Type B pancreatic cell (in vitro differentiated cells): ENCODE results near the gene SIPA1L3. TPM values are rescaled to one million over a fixed set of nuclear protein-coding genes. Genes with fewer than 3 reads are reported as not detected.

Experiments used
- DNase-seq: peaks from one replicate; pipeline ENCODE4 v3.0.0; 2021; ENCODE audit warnings: mixed read lengths; ENCODE audit not compliant: unreplicated experiment; ENCODE audit errors: extremely low spot score
- H3K27ac Mint-ChIP-seq: 2 replicates; pipeline ENCODE4 v1.8.0; 2021; ENCODE audit warnings: mild to moderate bottlenecking, mixed read lengths
- H3K27me3 Mint-ChIP-seq: 2 replicates; pipeline ENCODE4 v1.8.0; 2021; ENCODE audit warnings: mixed read lengths
- H3K36me3 Mint-ChIP-seq: 2 replicates; pipeline ENCODE4 v1.8.0; 2021; ENCODE audit warnings: mixed read lengths
- H3K4me1 Mint-ChIP-seq: one replicate; pipeline ENCODE4 v1.8.0; 2021; ENCODE audit warnings: mixed read lengths; ENCODE audit not compliant: unreplicated experiment
- H3K4me3 Mint-ChIP-seq: 2 replicates; pipeline ENCODE4 v1.8.0; 2021; ENCODE audit warnings: mild to moderate bottlenecking, mixed read lengths
- H3K9me3 Mint-ChIP-seq: 2 replicates; pipeline ENCODE4 v1.8.0; 2021; ENCODE audit warnings: mixed read lengths
- CTCF ChIP-seq: fragments of 200-600 bp; sonication (generic); conservative IDR thresholded peaks from 2 replicates; pipeline ENCODE4 v1.5.0; 2021; ENCODE audit warnings: antibody characterized with exemption, mild to moderate bottlenecking
- total RNA-seq: library from RNA; stranded (reverse); gene quantifications from 2 replicates; pipeline ENCODE4 v1.2.1, GENCODE V29; 2021; ENCODE audit warnings: low replicate concordance

Gene SIPA1L3
- total RNA-seq, 1 donor from 2014 or later, result 53.7 TPM

GRCh38 chr19:38046254-38047048 is 139.4 kb downstream of the SIPA1L3 start:
- no peaks in the 10 kb centered on the region for H3K9me3 Mint-ChIP-seq
- DNase-seq, result no peak
- no peak overlapping the region for H3K4me3 Mint-ChIP-seq
- H3K27me3 Mint-ChIP-seq, result no peaks in the 10 kb centered on the region
- H3K36me3 Mint-ChIP-seq, result peaks cover 21% of the 10 kb centered on the region
- H3K27ac Mint-ChIP-seq, result no peak overlapping the region
- no peak for TF ChIP-seq CTCF
- H3K4me1 Mint-ChIP-seq, result peaks cover 21% of the 10 kb centered on the region

GRCh38 chr19:38047049-38047438 is 140.0 kb downstream of the SIPA1L3 start:
- no peak overlapping the region for H3K4me3 Mint-ChIP-seq
- H3K9me3 Mint-ChIP-seq, result no peaks in the 10 kb centered on the region
- H3K4me1 Mint-ChIP-seq, result peaks cover 21% of the 10 kb centered on the region
- H3K27ac Mint-ChIP-seq, result no peak overlapping the region
- H3K27me3 Mint-ChIP-seq, result no peaks in the 10 kb centered on the region
- no peak for TF ChIP-seq CTCF
- H3K36me3 Mint-ChIP-seq, result peaks cover 18% of the 10 kb centered on the region
- DNase-seq, result no peak

- H3K9me3 Mint-ChIP-seq, result no peaks in the 10 kb centered on the region
These were observed 140.6 kb downstream of the SIPA1L3 start for GRCh38 chr19:38047641-38048040.

GRCh38 chr19:38049105-38049649 is 142.2 kb downstream of the SIPA1L3 start:
- TF ChIP-seq CTCF, result no peak
- no peaks in the 10 kb centered on the region for H3K27me3 Mint-ChIP-seq
- no peaks in the 10 kb centered on the region for H3K9me3 Mint-ChIP-seq
- H3K36me3 Mint-ChIP-seq, result peaks cover 9% of the 10 kb centered on the region
- DNase-seq, result no peak
- no peak overlapping the region for H3K27ac Mint-ChIP-seq
- peaks cover 13% of the 10 kb centered on the region for H3K4me1 Mint-ChIP-seq
- H3K4me3 Mint-ChIP-seq, result no peak overlapping the region

More at GRCh38 chr19:38047641-38048040, 140.6 kb downstream of the SIPA1L3 start:
- Mint-ChIP-seq H3K27ac (no peak overlapping the region), H3K36me3 (peaks cover 17% of the 10 kb centered on the region), H3K27me3 (no peaks in the 10 kb centered on the region), H3K4me1 (peaks cover 21% of the 10 kb centered on the region), H3K4me3 (no peak overlapping the region)
- no peak for TF ChIP-seq CTCF
- DNase-seq, result no peak

GRCh38 chr19:38055010-38055409 is 148.0 kb downstream of the SIPA1L3 start:
- Mint-ChIP-seq H3K9me3 (no peaks in the 10 kb centered on the region), H3K4me1 (peaks cover 29% of the 10 kb centered on the region), H3K27me3 (no peaks in the 10 kb centered on the region), H3K27ac (no peak overlapping the region), H3K36me3 (no peaks in the 10 kb centered on the region), H3K4me3 (peak overlapping the region; percentile 5)
- DNase-seq, result no peak
- no peak for TF ChIP-seq CTCF
